Astrocyte (in vitro differentiated cells and primary cell): ENCODE measurements around the gene SH3BGRL. TPM values are rescaled to one million over a fixed set of nuclear protein-coding genes. Genes with fewer than 3 reads are reported as not detected.

Experiments
- DNase-seq: peaks from one replicate; pipeline ENCODE4 v3.0.0-alpha.2; 2010; ENCODE audit warnings: low read depth
- FAIRE-seq: peaks from 2 replicates; lab custom pipeline; 2011; peaks lifted over from hg19 to GRCh38; lab: Jason Lieb, UNC
- H2AFZ ChIP-seq: 2 replicates; pipeline ENCODE4 v1.6.0; 2012; ENCODE audit warnings: low read depth, low read length, inconsistent platforms
- H3K27ac ChIP-seq: 2 replicates; pipeline ENCODE4 v1.5.1; 2011; ENCODE audit warnings: low read depth, low read length, inconsistent platforms
- H3K27me3 ChIP-seq: 2 replicates; pipeline ENCODE4 v1.6.0; 2011; ENCODE audit warnings: low read length, inconsistent platforms; ENCODE audit not compliant: insufficient read depth
- H3K36me3 ChIP-seq: 2 replicates; pipeline ENCODE4 v1.5.1; 2011; ENCODE audit warnings: low read length, inconsistent platforms; ENCODE audit not compliant: insufficient read depth
- H3K4me1 ChIP-seq: 2 replicates; pipeline ENCODE4 v1.5.1; 2011; ENCODE audit warnings: low read length, inconsistent platforms; ENCODE audit not compliant: insufficient read depth
- H3K4me2 ChIP-seq: 2 replicates; pipeline ENCODE4 v1.6.0; 2012; ENCODE audit warnings: low read length, inconsistent platforms
- H3K4me3 ChIP-seq: 2 replicates; pipeline ENCODE4 v1.5.1; 2011; ENCODE audit warnings: low read depth, mild to moderate bottlenecking, low read length, inconsistent platforms; ENCODE audit not compliant: insufficient read depth
- H3K79me2 ChIP-seq: 2 replicates; pipeline ENCODE4 v1.6.0; 2012; ENCODE audit warnings: mild to moderate bottlenecking, low read length, inconsistent platforms; ENCODE audit not compliant: insufficient read depth
- H3K9ac ChIP-seq: 2 replicates; pipeline ENCODE4 v1.6.0; 2012; ENCODE audit warnings: mild to moderate bottlenecking, low read length, inconsistent platforms
- H3K9me3 ChIP-seq: 2 replicates; pipeline ENCODE4 v1.5.1; 2012; ENCODE audit warnings: low read depth, mild to moderate bottlenecking, low read length, inconsistent platforms; ENCODE audit not compliant: insufficient read depth
- H4K20me1 ChIP-seq: 2 replicates; pipeline ENCODE4 v1.6.0; 2012; ENCODE audit warnings: low read length, inconsistent platforms; ENCODE audit not compliant: insufficient read depth
- H3K27ac Mint-ChIP-seq: one replicate; pipeline ENCODE4 v1.8.0; 2021; ENCODE audit warnings: mild to moderate bottlenecking, mixed read lengths; ENCODE audit not compliant: unreplicated experiment
- H3K27me3 Mint-ChIP-seq: one replicate; pipeline ENCODE4 v1.8.0; 2021; ENCODE audit warnings: low read depth, mixed read lengths; ENCODE audit not compliant: unreplicated experiment
- H3K36me3 Mint-ChIP-seq: one replicate; pipeline ENCODE4 v1.8.0; 2021; ENCODE audit warnings: low read depth, mixed read lengths; ENCODE audit not compliant: unreplicated experiment
- H3K4me1 Mint-ChIP-seq: one replicate; pipeline ENCODE4 v1.8.0; 2021; ENCODE audit warnings: low read depth, mixed read lengths; ENCODE audit not compliant: unreplicated experiment
- H3K4me3 Mint-ChIP-seq: one replicate; pipeline ENCODE4 v1.8.0; 2021; ENCODE audit warnings: mild to moderate bottlenecking, moderate library complexity, mixed read lengths; ENCODE audit not compliant: unreplicated experiment
- H3K9me3 Mint-ChIP-seq: one replicate; pipeline ENCODE4 v1.8.0; 2021; ENCODE audit warnings: mild to moderate bottlenecking, mixed read lengths; ENCODE audit not compliant: unreplicated experiment
- CTCF ChIP-seq: IDR thresholded peaks from 2 replicates; pipeline ENCODE4 v1.5.1; 2011; ENCODE audit warnings: low read depth, mild to moderate bottlenecking, inconsistent platforms, low read length, moderate library complexity; ENCODE audit not compliant: insufficient read depth
- EZH2 ChIP-seq: IDR thresholded peaks from 2 replicates; pipeline ENCODE4 v1.6.1; 2012; ENCODE audit warnings: mild to moderate bottlenecking, low read length, inconsistent platforms; ENCODE audit not compliant: insufficient read depth
- total RNA-seq: library from RNA; stranded (reverse); gene quantifications from 2 replicates; pipeline ENCODE4 v1.2.1, GENCODE V29; 2021

The SH3BGRL gene
- total RNA-seq, 1 donor from 2014 or later, result 132 TPM

GRCh38 chrX:81205551-81205950 is 3.6 kb downstream of the SH3BGRL start:
- no peak for TF ChIP-seq CTCF
- no peak overlapping the region for H3K4me3 Mint-ChIP-seq

GRCh38 chrX:81206476-81206875 is 4.6 kb downstream of the SH3BGRL start:
- H3K4me3 Mint-ChIP-seq, result no peak overlapping the region
- H3K9me3 Mint-ChIP-seq, result no peaks in the 10 kb centered on the region
- no peak overlapping the region for H3K27ac Mint-ChIP-seq
- no peak for FAIRE-seq
- Histone ChIP-seq H3K4me2 (no peak overlapping the region), H2AFZ (no peak overlapping the region), H3K9ac (no peak overlapping the region), H3K9me3 (no peaks in the 10 kb centered on the region), H3K27ac (no peak overlapping the region), H3K27me3 (no peaks in the 10 kb centered on the region), H3K4me3 (no peak overlapping the region), H3K36me3 (no peaks in the 10 kb centered on the region), H3K4me1 (no peaks in the 10 kb centered on the region), H3K79me2 (peaks cover 65% of the 10 kb centered on the region), H4K20me1 (peaks cover 3% of the 10 kb centered on the region)
- H3K27me3 Mint-ChIP-seq, result no peaks in the 10 kb centered on the region
- no peak for TF ChIP-seq EZH2
- TF ChIP-seq CTCF, result no peak
- no peaks in the 10 kb centered on the region for H3K36me3 Mint-ChIP-seq
- H3K4me1 Mint-ChIP-seq, result peaks cover 6% of the 10 kb centered on the region
- no peak for DNase-seq

More at GRCh38 chrX:81205551-81205950, 3.6 kb downstream of the SH3BGRL start:
- H3K4me2 ChIP-seq, result no peak overlapping the region
- H3K36me3 Mint-ChIP-seq, result no peaks in the 10 kb centered on the region
- H3K27ac Mint-ChIP-seq, result no peak overlapping the region
- no peaks in the 10 kb centered on the region for H3K4me1 ChIP-seq
- H3K27me3 Mint-ChIP-seq, result no peaks in the 10 kb centered on the region
- no peaks in the 10 kb centered on the region for H3K36me3 ChIP-seq
- H3K9me3 Mint-ChIP-seq, result no peaks in the 10 kb centered on the region
- H2AFZ ChIP-seq, result no peak overlapping the region
- peaks cover 6% of the 10 kb centered on the region for H3K4me1 Mint-ChIP-seq
- H3K4me3 ChIP-seq, result no peak overlapping the region
- H3K79me2 ChIP-seq, result peaks cover 61% of the 10 kb centered on the region
- no peak overlapping the region for H3K9ac ChIP-seq
- no peaks in the 10 kb centered on the region for H3K9me3 ChIP-seq
- no peak overlapping the region for H3K27ac ChIP-seq
- FAIRE-seq, result peak; percentile 88
- peaks cover 3% of the 10 kb centered on the region for H4K20me1 ChIP-seq
- no peak for DNase-seq
- H3K27me3 ChIP-seq, result no peaks in the 10 kb centered on the region

GRCh38 chrX:81208916-81209315 is 7.0 kb downstream of the SH3BGRL start:
- no peak for FAIRE-seq
- H3K9me3 ChIP-seq, result no peaks in the 10 kb centered on the region
- Mint-ChIP-seq H3K9me3 (no peaks in the 10 kb centered on the region), H3K27me3 (no peaks in the 10 kb centered on the region), H3K4me3 (no peak overlapping the region), H3K27ac (no peak overlapping the region), H3K36me3 (no peaks in the 10 kb centered on the region), H3K4me1 (peaks cover 6% of the 10 kb centered on the region)
- no peaks in the 10 kb centered on the region for H3K4me1 ChIP-seq
- peaks cover 45% of the 10 kb centered on the region for H3K79me2 ChIP-seq
- H3K4me3 ChIP-seq, result no peak overlapping the region
- no peak for DNase-seq
- no peak overlapping the region for H2AFZ ChIP-seq
- H3K36me3 ChIP-seq, result no peaks in the 10 kb centered on the region
- H4K20me1 ChIP-seq, result peaks cover 3% of the 10 kb centered on the region
- TF ChIP-seq CTCF (no peak), EZH2 (no peak)
- no peaks in the 10 kb centered on the region for H3K27me3 ChIP-seq
- H3K27ac ChIP-seq, result no peak overlapping the region
- no peak overlapping the region for H3K4me2 ChIP-seq
- no peak overlapping the region for H3K9ac ChIP-seq
